ENCODE measurements around the gene TPRG1.

Gene TPRG1

DNA sequence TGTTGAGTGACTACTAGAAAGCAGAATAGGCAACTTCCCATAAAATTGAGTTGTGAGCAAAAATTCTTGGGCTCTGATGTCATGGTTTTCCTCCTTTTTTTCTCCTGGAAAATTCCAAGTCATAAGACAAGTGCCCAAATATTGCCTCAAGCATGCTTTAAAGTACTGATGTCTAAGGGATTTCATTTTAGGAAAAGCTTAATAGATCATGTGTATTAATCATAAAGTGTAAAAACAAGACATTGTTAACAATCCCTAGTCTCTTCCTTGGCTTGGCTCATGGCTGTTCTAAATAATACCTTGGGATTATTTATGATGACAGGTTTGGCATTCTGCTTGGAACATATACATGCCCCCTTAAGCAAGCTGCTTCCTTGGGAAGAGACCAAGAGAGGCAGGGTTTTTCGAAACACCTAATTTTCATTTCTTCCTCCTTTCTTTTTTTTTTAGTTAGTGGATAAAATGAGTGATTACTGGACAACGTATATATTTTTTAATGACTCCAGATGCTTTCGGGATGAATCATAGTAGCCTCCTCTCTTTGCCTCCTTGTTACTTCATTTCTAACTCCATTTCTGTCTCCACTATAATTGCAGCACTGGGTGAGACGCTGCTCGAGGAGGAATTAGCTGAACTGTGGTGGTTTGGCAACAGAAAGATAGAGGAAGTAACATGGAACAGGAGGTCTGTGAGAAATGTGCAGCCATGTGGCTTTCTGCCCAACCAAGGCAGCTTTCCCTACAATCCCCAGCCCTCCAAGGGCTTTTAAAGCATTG is 104.9 kb downstream of the TPRG1 start:
- H3K36me3 ChIP-seq (ENCODE audit: control insufficient read depth, insufficient read depth, low read length): no peaks in the 10 kb centered on the region
- H3K9me3 ChIP-seq (ENCODE audit: control insufficient read depth, low read length): no peaks in the 10 kb centered on the region
- no peaks in the 10 kb centered on the region for H3K27me3 ChIP-seq (ENCODE audit: control insufficient read depth, insufficient read depth, low read length)
- no peaks in the 10 kb centered on the region for H3K79me2 ChIP-seq
- H3K4me3 ChIP-seq (ENCODE audit: low read depth, low read length): no peak overlapping the region
- H3K9ac ChIP-seq: no peak overlapping the region
- no peak overlapping the region for H2AFZ ChIP-seq
- no peak overlapping the region for H3K4me2 ChIP-seq (ENCODE audit: low read length)
- H3K4me1 ChIP-seq: no peaks in the 10 kb centered on the region
- no peak for TF ChIP-seq CTCF (IDR thresholded peaks at IDR 0.05)
- no peak overlapping the region for H3K27ac ChIP-seq

- no peaks in the 10 kb centered on the region for H3K27me3 ChIP-seq (ENCODE audit: control insufficient read depth, insufficient read depth, low read length)
- H3K9ac ChIP-seq: no peak overlapping the region
- no peaks in the 10 kb centered on the region for H3K4me1 ChIP-seq
- no peaks in the 10 kb centered on the region for H3K79me2 ChIP-seq
- H3K4me2 ChIP-seq (ENCODE audit: low read length): no peak overlapping the region
- H3K36me3 ChIP-seq (ENCODE audit: control insufficient read depth, insufficient read depth, low read length): no peaks in the 10 kb centered on the region
- no peak for TF ChIP-seq CTCF (IDR thresholded peaks at IDR 0.05)
- H2AFZ ChIP-seq: no peak overlapping the region
- no peak overlapping the region for H3K4me3 ChIP-seq (ENCODE audit: low read depth, low read length)
- H3K9me3 ChIP-seq (ENCODE audit: control insufficient read depth, low read length): no peaks in the 10 kb centered on the region
- H3K27ac ChIP-seq: no peak overlapping the region
Observed at GRCh38 chr3:189277711-189278110, 105.9 kb downstream of the TPRG1 start.

DNA sequence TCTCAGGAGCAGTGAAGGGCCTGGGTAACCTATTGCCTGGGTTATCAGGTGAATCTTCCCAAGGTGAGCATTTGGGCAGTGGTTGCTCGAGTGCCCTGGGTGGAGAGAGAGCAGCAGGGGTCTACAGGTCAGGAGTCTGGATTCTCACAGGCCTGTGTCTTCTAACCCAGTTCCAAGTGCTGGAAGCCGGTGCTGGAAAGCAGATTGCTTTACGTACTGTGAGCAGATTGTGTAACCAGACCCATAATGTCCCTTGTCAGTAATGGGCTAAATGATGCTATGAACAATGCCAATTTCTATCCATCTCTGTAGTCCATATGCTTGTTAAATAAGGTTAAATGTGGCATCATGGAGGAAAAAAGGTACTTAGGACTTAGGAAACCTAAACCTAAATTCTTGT is 106.5 kb downstream of the TPRG1 start:
- H3K4me1 ChIP-seq: no peaks in the 10 kb centered on the region
- no peak overlapping the region for H2AFZ ChIP-seq
- no peaks in the 10 kb centered on the region for H3K79me2 ChIP-seq
- H3K27ac ChIP-seq: no peak overlapping the region
- peaks cover 2% of the 10 kb centered on the region for H3K9me3 ChIP-seq (ENCODE audit: control insufficient read depth, low read length)
- H3K4me2 ChIP-seq (ENCODE audit: low read length): no peak overlapping the region
- no peak for TF ChIP-seq CTCF (IDR thresholded peaks at IDR 0.05)
- no peaks in the 10 kb centered on the region for H3K36me3 ChIP-seq (ENCODE audit: control insufficient read depth, insufficient read depth, low read length)
- no peaks in the 10 kb centered on the region for H3K27me3 ChIP-seq (ENCODE audit: control insufficient read depth, insufficient read depth, low read length)
- H3K9ac ChIP-seq: no peak overlapping the region
- H3K4me3 ChIP-seq (ENCODE audit: low read depth, low read length): no peak overlapping the region

DNA sequence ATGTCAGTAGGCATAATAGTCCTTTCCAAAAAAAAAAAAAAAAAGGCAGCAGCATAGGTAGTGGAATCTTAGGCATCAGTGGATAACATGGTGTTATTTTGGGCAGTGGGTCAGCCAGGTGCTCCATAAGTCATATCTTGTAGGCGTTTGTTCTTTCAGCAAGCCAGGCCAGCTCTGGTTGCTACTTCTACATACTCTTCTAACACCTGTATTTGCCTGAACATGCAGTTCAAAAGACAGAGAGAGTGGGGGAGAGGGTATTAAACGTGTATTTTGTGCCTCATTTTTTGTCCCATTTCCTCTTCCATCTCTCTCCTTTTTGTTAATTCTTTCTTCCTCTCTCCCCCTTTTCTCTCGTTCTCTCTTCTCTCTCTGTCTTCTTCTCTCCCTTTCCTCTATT is 110.4 kb downstream of the TPRG1 start:
- no peak for TF ChIP-seq CTCF (IDR thresholded peaks at IDR 0.05)
- Histone ChIP-seq H3K4me1 (no peaks in the 10 kb centered on the region), H3K9ac (no peak overlapping the region), H3K27ac (no peak overlapping the region), H3K9me3 (ENCODE audit: control insufficient read depth, low read length) (peaks cover 2% of the 10 kb centered on the region), H3K27me3 (ENCODE audit: control insufficient read depth, insufficient read depth, low read length) (no peaks in the 10 kb centered on the region), H3K4me3 (ENCODE audit: low read depth, low read length) (no peak overlapping the region), H2AFZ (no peak overlapping the region), H3K4me2 (ENCODE audit: low read length) (no peak overlapping the region), H3K79me2 (no peaks in the 10 kb centered on the region), H3K36me3 (ENCODE audit: control insufficient read depth, insufficient read depth, low read length) (no peaks in the 10 kb centered on the region)

DNA sequence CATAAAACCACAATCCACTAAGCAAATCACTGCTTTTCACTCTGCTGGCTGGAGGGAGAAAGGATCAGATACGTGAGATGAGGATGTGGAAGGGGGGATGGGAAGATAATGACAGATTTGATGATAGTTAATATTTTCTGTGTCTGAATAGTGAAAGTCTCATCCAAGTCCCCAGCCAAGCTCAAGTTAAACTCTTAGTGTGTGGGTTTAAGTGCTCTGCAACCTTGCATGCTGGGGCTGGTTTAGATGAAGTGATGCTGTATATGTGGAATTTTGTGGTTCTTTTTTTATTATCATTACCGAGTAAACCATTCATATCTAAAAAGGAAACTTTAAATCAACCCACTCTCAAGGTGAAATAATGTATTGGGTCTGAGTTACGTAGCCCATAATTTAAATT is 111.0 kb downstream of the TPRG1 start:
- Histone ChIP-seq H2AFZ (no peak overlapping the region), H3K27ac (no peak overlapping the region), H3K27me3 (ENCODE audit: control insufficient read depth, insufficient read depth, low read length) (no peaks in the 10 kb centered on the region), H3K4me2 (ENCODE audit: low read length) (no peak overlapping the region), H3K9me3 (ENCODE audit: control insufficient read depth, low read length) (peaks cover 2% of the 10 kb centered on the region), H3K4me3 (ENCODE audit: low read depth, low read length) (no peak overlapping the region), H3K4me1 (no peaks in the 10 kb centered on the region), H3K9ac (no peak overlapping the region), H3K36me3 (ENCODE audit: control insufficient read depth, insufficient read depth, low read length) (no peaks in the 10 kb centered on the region), H3K79me2 (no peaks in the 10 kb centered on the region)
- TF ChIP-seq CTCF (IDR thresholded peaks at IDR 0.05): no peak

All from parathyroid adenoma (tissue), 2 donors.